Activated CD4-positive, alpha-beta T cell treated with anti-CD3 and anti-CD28 coated beads, Interleukin-2, amount 10 ng/mL, durations not matched to agents 24 days and 14 days (primary cell): Measurements from ENCODE around the gene RUSF1. TPM values are rescaled to one million over a fixed set of nuclear protein-coding genes. Genes with fewer than 3 reads are reported as not detected.
A peak's percentile ranks its signal among the peaks of the same experiment; 100 is the strongest.

Experiments used
- DNase-seq: peaks from one replicate; pipeline ENCODE4 v3.0.0; 2022
- H3K27ac Mint-ChIP-seq: one replicate; pipeline ENCODE4 v1.8.0; 2022; ENCODE audit warnings: mild to moderate bottlenecking, mixed read lengths
- H3K27me3 Mint-ChIP-seq: one replicate; pipeline ENCODE4 v1.8.0; 2022; ENCODE audit warnings: mixed read lengths
- H3K36me3 Mint-ChIP-seq: one replicate; pipeline ENCODE4 v1.8.0; 2022; ENCODE audit warnings: low read depth, mild to moderate bottlenecking, mixed read lengths
- H3K4me1 Mint-ChIP-seq: one replicate; pipeline ENCODE4 v1.8.0; 2021; ENCODE audit warnings: mixed read lengths
- H3K4me3 Mint-ChIP-seq: one replicate; pipeline ENCODE4 v1.8.0; 2022; ENCODE audit warnings: mild to moderate bottlenecking, moderate library complexity, mixed read lengths
- H3K9me3 Mint-ChIP-seq: one replicate; pipeline ENCODE4 v1.8.0; 2021; ENCODE audit warnings: mixed read lengths
- intact Hi-C: fragments of 100-400 bp; cut with micrococcal nuclease; formaldehyde crosslinking; loops from one replicate; pipeline ENCODE4 v1.15.1; 2023
- total RNA-seq: library from RNA; stranded (reverse); gene quantifications from 2 replicates; pipeline ENCODE4 v1.2.3, GENCODE V29; 2022

The RUSF1 gene
- total RNA-seq, 1 donor from 2014 or later = 41.1 TPM

DNA sequence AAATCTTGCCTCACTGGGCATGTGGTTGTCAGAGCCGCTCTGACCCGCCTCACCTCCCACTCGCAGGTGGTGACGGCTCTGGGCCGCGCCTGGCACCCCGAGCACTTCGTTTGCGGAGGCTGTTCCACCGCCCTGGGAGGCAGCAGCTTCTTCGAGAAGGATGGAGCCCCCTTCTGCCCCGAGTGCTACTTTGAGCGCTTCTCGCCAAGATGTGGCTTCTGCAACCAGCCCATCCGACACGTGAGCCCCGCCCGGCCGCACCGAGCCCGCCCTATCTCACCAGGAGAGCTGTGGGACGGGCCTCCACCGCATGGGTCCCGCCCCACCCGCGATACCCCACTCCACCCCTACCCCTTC is 32.3 kb downstream of the RUSF1 start:
- Mint-ChIP-seq H3K27ac (no peak overlapping the region), H3K9me3 (no peaks in the 10 kb centered on the region), H3K4me3 (peak overlapping the region; percentile 90), H3K4me1 (peaks cover 19% of the 10 kb centered on the region), H3K27me3 (peaks cover 49% of the 10 kb centered on the region), H3K36me3 (no peaks in the 10 kb centered on the region)
- intact Hi-C loops = loop anchor here (5.0 kb wide), 1 partner anchor 391 kb away; no protein-coding TSS in a partner anchor
- DNase-seq = peak; percentile 64

DNA sequence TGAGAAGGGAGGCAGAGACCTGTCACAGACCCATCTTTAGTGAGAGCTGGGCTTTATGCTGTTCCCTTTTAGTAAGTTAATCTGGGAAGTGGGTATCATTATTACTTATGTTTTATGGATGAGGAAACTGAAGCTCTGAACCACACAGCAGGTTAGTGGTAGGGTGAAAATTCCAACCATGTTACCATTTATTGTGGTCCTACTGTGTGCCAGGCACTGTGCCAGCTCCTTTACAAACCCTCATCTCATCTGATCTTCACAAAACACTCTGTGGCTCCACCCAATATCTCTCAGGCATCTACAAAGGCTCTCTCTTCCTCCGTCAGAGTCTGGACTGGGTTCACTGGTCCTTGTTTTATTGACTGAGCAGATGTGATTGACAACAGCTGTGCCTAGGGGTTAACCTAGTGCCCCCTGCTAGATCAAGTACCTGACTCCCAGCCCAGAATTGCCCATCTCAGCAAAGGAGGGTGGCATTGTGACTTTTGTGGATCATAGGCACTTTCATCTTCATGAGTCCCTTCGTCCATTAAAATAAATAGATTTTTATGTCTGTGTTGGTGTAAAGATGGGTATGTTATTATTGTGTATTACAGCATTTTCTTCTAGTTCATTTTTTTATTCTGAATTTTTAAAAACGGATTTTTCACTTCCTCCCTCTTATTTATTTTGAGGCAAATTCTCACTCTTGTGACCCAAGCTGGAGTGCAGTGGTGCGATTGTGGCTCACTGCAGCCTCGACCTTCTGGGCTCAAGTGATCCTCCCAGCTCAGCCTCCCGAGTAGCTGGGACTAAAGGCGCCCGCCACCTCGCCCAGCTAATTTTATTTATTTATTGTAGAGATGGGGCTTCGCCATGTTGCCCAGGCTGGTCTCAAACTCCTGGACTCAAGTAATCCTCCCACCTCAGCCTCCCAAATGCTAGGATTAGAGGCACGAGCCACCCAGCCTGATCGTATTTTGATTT is 33.1 kb downstream of the RUSF1 start:
- no peak overlapping the region for H3K4me3 Mint-ChIP-seq
- H3K27ac Mint-ChIP-seq = no peak overlapping the region
- no peaks in the 10 kb centered on the region for H3K36me3 Mint-ChIP-seq
- H3K27me3 Mint-ChIP-seq = peaks cover 49% of the 10 kb centered on the region
- DNase-seq = no peak
- intact Hi-C loops = loop anchor here (5.0 kb wide), 1 partner anchor 392 kb away; no protein-coding TSS in a partner anchor
- H3K4me1 Mint-ChIP-seq = peaks cover 19% of the 10 kb centered on the region
- no peaks in the 10 kb centered on the region for H3K9me3 Mint-ChIP-seq

DNA sequence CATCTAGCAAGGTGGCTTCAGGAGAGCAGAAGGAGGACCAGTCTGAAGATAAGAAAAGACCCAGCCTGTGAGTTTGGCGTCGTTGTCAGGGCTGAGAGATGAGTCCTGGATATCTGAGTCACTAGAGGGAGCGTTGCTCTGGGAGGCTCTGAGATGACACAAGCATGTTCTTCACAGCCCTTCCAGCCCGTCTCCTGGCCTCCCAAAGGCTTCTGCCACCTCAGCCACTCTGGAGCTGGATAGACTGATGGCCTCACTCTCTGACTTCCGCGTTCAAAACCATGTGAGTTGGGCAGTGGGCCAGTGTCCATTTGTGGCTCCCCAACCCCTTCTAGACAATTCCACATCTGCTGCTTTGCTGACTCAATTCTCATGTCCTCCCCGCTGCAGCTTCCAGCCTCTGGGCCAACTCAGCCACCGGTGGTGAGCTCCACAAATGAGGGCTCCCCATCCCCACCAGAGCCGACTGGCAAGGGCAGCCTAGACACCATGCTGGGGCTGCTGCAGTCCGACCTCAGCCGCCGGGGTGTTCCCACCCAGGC is 33.9 kb downstream of the RUSF1 start:
- Mint-ChIP-seq H3K27me3 (peaks cover 44% of the 10 kb centered on the region), H3K4me3 (peak overlapping the region; percentile 3), H3K36me3 (no peaks in the 10 kb centered on the region), H3K27ac (no peak overlapping the region), H3K4me1 (peaks cover 19% of the 10 kb centered on the region), H3K9me3 (no peaks in the 10 kb centered on the region)
- peak; percentile 55 for DNase-seq
- intact Hi-C loops = no loop called here

DNA sequence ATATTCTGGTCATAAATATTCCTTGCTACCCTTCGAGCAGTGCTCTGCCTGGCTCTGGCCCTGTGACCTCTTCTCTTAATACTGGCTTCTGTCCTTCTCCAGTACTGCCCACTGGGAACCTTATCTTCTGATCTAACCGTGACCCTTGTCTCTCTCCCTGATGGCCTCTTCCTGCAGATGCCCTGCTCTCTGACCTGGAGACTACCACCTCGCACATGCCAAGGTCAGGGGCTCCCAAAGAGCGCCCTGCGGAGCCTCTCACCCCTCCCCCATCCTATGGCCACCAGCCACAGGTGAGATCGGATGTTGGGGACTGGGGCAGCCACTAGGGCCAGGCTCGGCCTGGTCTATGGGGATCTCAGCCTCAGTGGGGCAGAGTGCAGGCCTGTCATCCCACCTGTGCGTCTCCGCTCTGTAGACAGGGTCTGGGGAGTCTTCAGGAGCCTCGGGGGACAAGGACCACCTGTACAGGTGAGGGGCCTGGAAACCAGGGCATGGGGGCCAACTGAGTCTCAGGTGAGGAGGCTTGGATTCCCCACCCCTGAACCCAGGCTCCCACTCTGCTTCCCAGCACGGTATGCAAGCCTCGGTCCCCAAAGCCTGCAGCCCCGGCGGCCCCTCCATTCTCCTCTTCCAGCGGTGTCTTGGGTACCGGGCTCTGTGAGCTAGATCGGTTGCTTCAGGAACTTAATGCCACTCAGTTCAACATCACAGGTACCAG is 34.8 kb downstream of the RUSF1 start:
- no peak overlapping the region for H3K27ac Mint-ChIP-seq
- H3K9me3 Mint-ChIP-seq = no peaks in the 10 kb centered on the region
- intact Hi-C loops = no loop called here
- peaks cover 44% of the 10 kb centered on the region for H3K27me3 Mint-ChIP-seq
- peaks cover 19% of the 10 kb centered on the region for H3K4me1 Mint-ChIP-seq
- H3K36me3 Mint-ChIP-seq = no peaks in the 10 kb centered on the region
- H3K4me3 Mint-ChIP-seq = no peak overlapping the region
- DNase-seq = peak; percentile 54

DNA sequence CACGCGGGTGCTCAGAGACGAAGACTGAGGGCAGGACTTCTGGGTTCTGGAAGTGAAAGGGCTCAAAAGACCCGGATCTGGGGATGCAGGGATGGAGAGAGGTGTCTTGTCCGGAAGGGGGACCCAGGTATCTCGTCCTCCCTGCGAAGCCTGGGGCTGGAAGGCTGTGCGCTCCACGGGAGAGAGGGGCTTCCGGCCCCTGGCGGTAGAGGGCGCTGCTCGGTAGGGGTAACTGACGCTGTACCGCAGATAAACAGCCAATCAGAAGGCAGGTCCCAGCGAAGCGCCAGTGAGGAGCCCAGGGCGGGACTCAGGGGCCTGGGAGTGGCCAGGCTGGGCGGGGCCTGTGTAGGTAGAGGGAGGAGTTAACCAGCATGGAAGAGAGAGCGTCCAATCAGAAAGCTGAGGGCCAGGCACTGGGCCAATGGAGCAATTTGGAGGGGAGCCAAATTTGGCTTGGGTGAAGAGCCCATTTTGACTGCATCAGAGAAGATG is 35.4 kb downstream of the RUSF1 start:
- peak overlapping the region; percentile 67 for H3K4me3 Mint-ChIP-seq
- intact Hi-C loops = no loop called here
- DNase-seq = peak; percentile 82
- no peak overlapping the region for H3K27ac Mint-ChIP-seq
- H3K9me3 Mint-ChIP-seq = no peaks in the 10 kb centered on the region
- H3K36me3 Mint-ChIP-seq = no peaks in the 10 kb centered on the region
- peaks cover 44% of the 10 kb centered on the region for H3K27me3 Mint-ChIP-seq
- peaks cover 18% of the 10 kb centered on the region for H3K4me1 Mint-ChIP-seq

DNA sequence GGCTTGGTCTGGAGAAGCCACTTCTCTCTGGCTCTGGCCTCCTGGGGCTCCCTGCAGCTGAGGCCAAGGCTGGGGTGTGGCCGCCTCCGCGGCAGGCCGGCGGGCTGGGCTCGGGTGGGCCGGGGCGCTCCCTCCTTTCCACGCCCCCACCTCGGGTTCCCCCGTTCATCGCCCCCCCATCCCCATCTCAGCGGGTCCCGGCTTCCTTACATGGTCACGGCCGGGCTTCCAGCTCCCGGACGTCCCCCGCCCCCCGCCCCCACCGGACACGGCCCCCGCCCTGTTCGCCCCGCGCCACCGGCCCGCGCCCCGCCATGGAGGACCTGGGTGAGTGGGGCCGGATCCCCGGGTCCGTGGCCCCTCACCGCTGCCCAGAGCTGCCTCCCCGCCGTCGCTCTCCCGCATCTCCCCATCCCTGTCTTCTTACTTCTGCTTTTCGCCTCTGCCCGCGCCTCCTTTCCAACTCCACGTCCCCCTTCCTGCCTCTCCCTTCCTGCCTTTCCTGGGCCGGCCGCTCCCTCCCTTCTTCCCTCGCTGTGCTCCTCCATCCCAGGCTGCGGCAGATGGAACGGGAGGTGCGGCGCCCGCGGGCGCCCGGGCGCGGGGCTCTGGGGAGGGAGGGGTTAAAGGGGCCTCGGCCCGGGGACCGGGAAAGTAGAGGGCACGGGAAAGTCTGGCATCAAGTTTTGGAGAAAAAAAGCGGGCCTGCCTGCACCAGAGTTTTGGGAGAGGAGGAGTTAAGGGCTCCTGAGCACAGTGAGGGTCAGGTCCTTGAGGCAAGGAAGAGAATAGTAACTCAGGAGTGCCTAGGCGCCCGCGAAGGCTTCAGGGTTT is 36.1 kb downstream of the RUSF1 start, which contains the start of gene TGFB1I1:
TSS of gene TGFB1I1 (plus strand) at position 278 of the 834 bp plus-strand sequence. CDS start at position 315, 37 bp downstream.
- H3K36me3 Mint-ChIP-seq = peaks cover 2% of the 10 kb centered on the region
- no peaks in the 10 kb centered on the region for H3K9me3 Mint-ChIP-seq
- no peak within 1 kb of the TSS for H3K27ac Mint-ChIP-seq
- peaks cover 24% of the 10 kb centered on the region for H3K4me1 Mint-ChIP-seq
- H3K27me3 Mint-ChIP-seq = peaks cover 44% of the 10 kb centered on the region
- DNase-seq = peak; percentile 55
- intact Hi-C loops = no loop called here
- H3K4me3 Mint-ChIP-seq = peak within 1 kb of the TSS; percentile 67

DNA sequence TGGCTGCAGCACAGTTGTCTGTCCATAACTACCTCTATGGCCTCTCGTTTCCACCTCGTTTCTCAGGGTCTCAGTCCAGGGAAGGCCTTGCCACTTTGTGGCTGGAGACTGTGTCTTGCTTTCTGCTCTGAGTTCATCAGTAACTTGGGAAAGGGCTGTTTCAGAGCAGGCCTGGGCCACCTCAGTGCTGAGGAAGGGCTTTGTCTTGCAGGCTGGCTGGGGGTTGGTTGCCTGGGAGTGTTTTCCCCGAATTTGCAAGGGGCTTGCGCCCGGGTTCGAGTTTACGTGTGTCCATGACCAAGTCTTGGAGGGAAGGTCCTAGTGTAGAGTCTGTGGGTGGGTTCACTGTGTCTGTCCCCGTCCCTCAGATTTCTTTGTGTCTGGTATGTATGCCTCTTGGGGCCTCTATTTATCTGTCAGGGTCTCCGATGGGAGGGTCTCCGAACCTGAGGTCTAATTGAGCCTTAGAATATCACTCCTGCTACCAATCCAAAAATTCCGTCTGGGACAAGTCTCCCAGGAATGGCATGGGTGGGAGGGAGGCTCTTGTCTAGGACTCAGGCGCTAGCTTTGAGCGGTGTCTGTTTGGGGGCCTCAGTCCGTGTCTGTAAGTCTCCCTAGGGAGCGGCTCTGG is 36.8 kb downstream of the RUSF1 start:
- intact Hi-C loops = no loop called here
- Mint-ChIP-seq H3K4me3 (peak overlapping the region; percentile 33), H3K36me3 (peaks cover 6% of the 10 kb centered on the region), H3K27me3 (peaks cover 40% of the 10 kb centered on the region), H3K4me1 (peaks cover 24% of the 10 kb centered on the region), H3K9me3 (no peaks in the 10 kb centered on the region), H3K27ac (no peak overlapping the region)
- DNase-seq = peak; percentile 58

DNA sequence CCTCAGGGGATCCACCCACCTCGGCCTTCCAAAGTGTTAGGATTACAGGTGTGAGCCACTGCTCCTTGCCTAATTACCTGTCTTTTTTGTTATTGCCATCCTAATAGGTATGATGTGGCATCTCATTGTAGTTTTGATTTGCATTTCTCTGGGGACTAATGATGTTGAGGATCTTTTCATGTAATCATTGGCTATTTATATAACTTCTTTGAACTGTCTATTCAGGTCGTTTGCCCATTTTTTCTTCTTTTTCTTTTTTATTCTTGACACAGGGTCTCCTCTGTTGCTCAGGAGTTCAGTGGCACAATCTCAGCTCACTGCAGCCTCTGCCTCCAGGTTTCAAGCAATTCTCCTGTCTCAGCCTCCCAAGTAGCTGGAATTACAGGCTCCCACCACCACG is 37.6 kb downstream of the RUSF1 start:
- no peaks in the 10 kb centered on the region for H3K9me3 Mint-ChIP-seq
- H3K27ac Mint-ChIP-seq = no peak overlapping the region
- no peak for DNase-seq
- no peak overlapping the region for H3K4me3 Mint-ChIP-seq
- intact Hi-C loops = no loop called here
- H3K4me1 Mint-ChIP-seq = peaks cover 20% of the 10 kb centered on the region
- peaks cover 37% of the 10 kb centered on the region for H3K27me3 Mint-ChIP-seq
- H3K36me3 Mint-ChIP-seq = peaks cover 7% of the 10 kb centered on the region

DNA sequence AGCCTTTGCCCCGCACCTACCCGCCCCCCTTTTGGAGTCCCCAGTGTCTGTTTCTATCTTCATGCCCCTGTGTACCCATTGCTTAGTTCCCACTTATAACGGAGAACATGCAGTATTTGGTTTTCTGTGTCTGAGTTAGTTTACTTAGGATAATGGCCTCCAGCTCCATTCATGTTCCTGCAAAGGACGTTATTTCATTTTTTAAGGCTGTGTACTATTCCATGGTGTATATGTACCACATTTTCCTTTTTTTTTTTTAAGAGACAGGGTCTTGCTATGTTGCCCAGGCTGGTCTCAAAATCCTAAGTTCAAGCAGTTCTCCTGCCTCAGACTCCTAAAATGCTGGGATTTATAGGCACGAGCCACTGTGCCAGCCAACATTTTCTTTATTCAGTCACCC is 40.3 kb downstream of the RUSF1 start:
- peaks cover 20% of the 10 kb centered on the region for H3K27me3 Mint-ChIP-seq
- peaks cover 18% of the 10 kb centered on the region for H3K4me1 Mint-ChIP-seq

DNA sequence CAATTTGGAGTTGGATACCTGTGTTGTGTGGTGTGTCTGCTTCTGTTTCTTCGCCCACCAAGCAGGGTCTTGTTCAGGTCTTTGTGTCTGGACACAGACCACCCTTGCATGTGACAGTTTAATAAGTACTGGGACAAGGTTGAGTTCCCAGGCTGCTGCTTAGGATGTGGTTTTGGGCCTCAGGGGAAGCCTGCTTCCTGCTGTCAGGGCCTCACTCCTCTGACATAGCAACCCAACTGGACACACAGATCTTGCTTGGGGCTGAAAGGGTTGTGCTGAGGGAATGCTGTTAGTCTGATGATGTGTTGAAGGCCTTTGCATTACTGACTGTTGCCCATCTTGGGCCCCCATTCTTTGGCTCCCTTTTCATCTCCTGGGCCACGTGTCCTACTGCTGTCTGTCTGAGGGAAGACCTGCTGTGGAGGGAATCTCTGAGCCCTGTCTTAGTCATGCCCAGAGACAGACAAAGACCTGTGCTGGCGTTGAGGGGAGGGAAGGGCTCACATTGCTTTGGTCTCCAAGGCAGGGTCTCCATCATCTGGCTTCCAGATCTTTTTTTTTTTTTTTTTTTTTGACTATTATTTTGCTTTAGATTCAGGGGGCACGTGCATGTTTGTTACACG is 40.9 kb downstream of the RUSF1 start:
- Mint-ChIP-seq H3K27me3 (peaks cover 15% of the 10 kb centered on the region), H3K4me3 (no peak overlapping the region), H3K4me1 (peaks cover 15% of the 10 kb centered on the region), H3K27ac (no peak overlapping the region), H3K36me3 (peaks cover 21% of the 10 kb centered on the region), H3K9me3 (no peaks in the 10 kb centered on the region)
- DNase-seq = no peak
- intact Hi-C loops = no loop called here

More for the DNA sequence above, 40.3 kb downstream of the RUSF1 start:
- no peak for DNase-seq
- Mint-ChIP-seq H3K9me3 (no peaks in the 10 kb centered on the region), H3K4me3 (no peak overlapping the region), H3K27ac (no peak overlapping the region), H3K36me3 (peaks cover 17% of the 10 kb centered on the region)
- intact Hi-C loops = no loop called here

DNA sequence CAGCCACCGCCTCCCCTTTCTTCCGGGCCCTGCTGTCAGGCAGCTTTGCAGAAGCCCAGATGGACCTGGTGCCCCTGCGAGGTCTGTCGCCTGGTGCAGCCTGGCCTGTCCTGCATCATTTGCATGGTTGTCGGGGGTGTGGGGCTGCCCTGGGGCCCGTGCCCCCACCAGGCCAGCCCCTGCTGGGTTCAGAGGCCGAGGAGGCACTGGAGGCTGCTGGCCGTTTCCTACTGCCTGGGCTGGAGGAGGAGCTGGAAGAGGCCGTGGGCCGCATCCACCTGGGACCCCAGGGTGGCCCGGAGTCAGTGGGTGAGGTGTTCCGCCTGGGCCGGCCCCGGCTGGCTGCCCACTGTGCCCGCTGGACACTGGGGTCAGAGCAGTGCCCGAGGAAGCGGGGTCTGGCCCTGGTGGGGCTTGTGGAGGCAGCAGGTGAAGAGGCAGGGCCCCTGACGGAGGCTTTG is 41.8 kb downstream of the RUSF1 start:
- H3K4me3 Mint-ChIP-seq = no peak overlapping the region

DNA sequence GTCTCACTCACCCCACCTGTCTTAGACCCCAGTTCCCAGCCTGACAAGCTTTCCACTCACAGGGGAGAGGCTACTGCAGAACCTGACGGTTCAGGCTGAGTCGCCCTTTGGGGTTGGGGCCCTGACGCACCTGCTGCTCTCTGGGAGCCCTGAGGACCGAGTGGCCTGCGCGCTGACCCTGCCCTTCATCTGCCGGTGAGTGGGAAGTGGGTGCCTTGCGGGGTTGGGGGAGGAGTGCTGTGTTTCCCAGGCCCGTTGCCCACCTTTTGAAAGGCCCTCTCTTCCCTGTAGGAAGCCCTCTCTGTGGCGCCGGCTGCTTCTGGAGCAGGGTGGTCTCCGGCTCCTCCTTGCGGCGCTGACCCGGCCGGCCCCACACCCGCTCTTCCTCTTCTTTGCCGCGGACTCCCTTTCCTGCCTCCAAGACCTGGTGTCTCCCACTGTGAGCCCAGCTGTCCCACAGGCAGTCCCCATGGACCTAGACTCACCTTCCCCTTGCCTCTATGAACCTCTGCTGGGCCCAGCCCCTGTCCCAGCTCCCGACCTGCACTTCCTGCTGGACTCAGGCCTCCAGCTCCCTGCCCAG is 42.3 kb downstream of the RUSF1 start:
- Mint-ChIP-seq H3K36me3 (peaks cover 21% of the 10 kb centered on the region), H3K27ac (no peak overlapping the region), H3K27me3 (peaks cover 5% of the 10 kb centered on the region), H3K4me1 (peaks cover 17% of the 10 kb centered on the region), H3K9me3 (no peaks in the 10 kb centered on the region), H3K4me3 (no peak overlapping the region)
- intact Hi-C loops = no loop called here
- DNase-seq = no peak

More for the DNA sequence above, 41.8 kb downstream of the RUSF1 start:
- Mint-ChIP-seq H3K4me1 (peaks cover 15% of the 10 kb centered on the region), H3K27ac (no peak overlapping the region), H3K27me3 (peaks cover 10% of the 10 kb centered on the region), H3K36me3 (peaks cover 21% of the 10 kb centered on the region), H3K9me3 (no peaks in the 10 kb centered on the region)
- no peak for DNase-seq
- intact Hi-C loops = no loop called here
